VCaP (cell line): ENCODE data around the gene THUMPD3.

Source experiments
- H3K27ac ChIP-seq: fragments of 450-650 bp; 2 replicates; pipeline ENCODE4 v1.5.1; 2017
- CTCF ChIP-seq: fragments of 450-650 bp; conservative IDR thresholded peaks from 2 replicates; pipeline ENCODE4 v1.5.1; 2017; ENCODE audit warnings: mild to moderate bottlenecking, moderate library complexity

Gene THUMPD3

GRCh38 chr3:9414826-9415225 is 52.0 kb downstream of the THUMPD3 start:
- no peak overlapping the region for H3K27ac ChIP-seq
- no peak for TF ChIP-seq CTCF

GRCh38 chr3:9415485-9416138 is 52.8 kb downstream of the THUMPD3 start:
- no peak for TF ChIP-seq CTCF
- no peak overlapping the region for H3K27ac ChIP-seq

- H3K27ac ChIP-seq: no peak overlapping the region
- no peak for TF ChIP-seq CTCF
Measured at GRCh38 chr3:9416139-9416780, 53.4 kb downstream of the THUMPD3 start.

GRCh38 chr3:9420850-9421549 is 58.1 kb downstream of the THUMPD3 start:
- no peak for TF ChIP-seq CTCF
- H3K27ac ChIP-seq: peak overlapping the region; percentile 84

GRCh38 chr3:9422712-9423424 is 60.0 kb downstream of the THUMPD3 start:
- peak overlapping the region; percentile 84 for H3K27ac ChIP-seq
- peak; percentile 66 for TF ChIP-seq CTCF

GRCh38 chr3:9428411-9428810 is 65.6 kb downstream of the THUMPD3 start:
- no peak for TF ChIP-seq CTCF
- peak overlapping the region; percentile 84; the same call in 1 of the 2 replicates for H3K27ac ChIP-seq

GRCh38 chr3:9430733-9431132 is 67.9 kb downstream of the THUMPD3 start:
- H3K27ac ChIP-seq: no peak overlapping the region
- no peak for TF ChIP-seq CTCF
